Hepatocyte (in vitro differentiated cells): Measurements from ENCODE around the gene ATP6V1F.

ENCODE experiments used
- EZH2 ChIP-seq: fragments of 200-600 bp; sonication (generic); IDR thresholded peaks from 2 replicates; pipeline ENCODE4 v1.6.1; 2016; ENCODE audit warnings: antibody characterized with exemption, mild to moderate bottlenecking, borderline replicate concordance
- EZH2phosphoT487 ChIP-seq: fragments of 200-600 bp; sonication (generic); IDR thresholded peaks from one replicate; pipeline ENCODE4 v1.6.1; 2018; ENCODE audit warnings: antibody characterized with exemption, mild to moderate bottlenecking, low read depth, moderate library complexity; ENCODE audit not compliant: unreplicated experiment, severe bottlenecking
- TF ChIP-seq, protein P1 (sequence below): fragments of 200-600 bp; sonication (generic); IDR thresholded peaks from 2 replicates; pipeline ENCODE4 v1.5.1; 2016; ENCODE audit warnings: antibody characterized with exemption, mild to moderate bottlenecking; ENCODE audit not compliant: poor library complexity

- TF ChIP-seq, protein P1, sequence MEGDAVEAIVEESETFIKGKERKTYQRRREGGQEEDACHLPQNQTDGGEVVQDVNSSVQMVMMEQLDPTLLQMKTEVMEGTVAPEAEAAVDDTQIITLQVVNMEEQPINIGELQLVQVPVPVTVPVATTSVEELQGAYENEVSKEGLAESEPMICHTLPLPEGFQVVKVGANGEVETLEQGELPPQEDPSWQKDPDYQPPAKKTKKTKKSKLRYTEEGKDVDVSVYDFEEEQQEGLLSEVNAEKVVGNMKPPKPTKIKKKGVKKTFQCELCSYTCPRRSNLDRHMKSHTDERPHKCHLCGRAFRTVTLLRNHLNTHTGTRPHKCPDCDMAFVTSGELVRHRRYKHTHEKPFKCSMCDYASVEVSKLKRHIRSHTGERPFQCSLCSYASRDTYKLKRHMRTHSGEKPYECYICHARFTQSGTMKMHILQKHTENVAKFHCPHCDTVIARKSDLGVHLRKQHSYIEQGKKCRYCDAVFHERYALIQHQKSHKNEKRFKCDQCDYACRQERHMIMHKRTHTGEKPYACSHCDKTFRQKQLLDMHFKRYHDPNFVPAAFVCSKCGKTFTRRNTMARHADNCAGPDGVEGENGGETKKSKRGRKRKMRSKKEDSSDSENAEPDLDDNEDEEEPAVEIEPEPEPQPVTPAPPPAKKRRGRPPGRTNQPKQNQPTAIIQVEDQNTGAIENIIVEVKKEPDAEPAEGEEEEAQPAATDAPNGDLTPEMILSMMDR: no peak
- no peak for TF ChIP-seq EZH2phosphoT487
- no peak for TF ChIP-seq EZH2
Observed at GRCh38 chr7:128832880-128833147, 29.8 kb upstream of the ATP6V1F start.
